T-helper 17 cell (primary cell): ENCODE data around the gene HNMT. TPM values are rescaled to one million over a fixed set of nuclear protein-coding genes. Genes with fewer than 3 reads are reported as not detected.

Experiments
- ATAC-seq: fragments of 150-1000 bp; cut with Tn5 transposase; 2 replicates; pipeline ENCODE4 v1.10.0; 2021; ENCODE audit warnings: mild to moderate bottlenecking, moderate library complexity
- DNase-seq, 3 donors: peaks; one replicate each; pipeline versions ENCODE4 v3.0.0 to v3.0.0-alpha.2; 2020 to 2021
- H3K9me3 ChIP-seq: one replicate; pipeline ENCODE4 v1.7.0; 2013; ENCODE audit warnings: low read length, mild to moderate bottlenecking; ENCODE audit not compliant: control insufficient read depth, poor library complexity, severe bottlenecking
- H3K27ac Mint-ChIP-seq: one replicate; pipeline ENCODE4 v1.8.0; 2022; ENCODE audit warnings: mild to moderate bottlenecking, moderate library complexity, mixed read lengths
- H3K27me3 Mint-ChIP-seq: one replicate; pipeline ENCODE4 v1.8.0; 2022; ENCODE audit warnings: mixed read lengths
- H3K36me3 Mint-ChIP-seq: one replicate; pipeline ENCODE4 v1.8.0; 2022; ENCODE audit warnings: low read depth, mixed read lengths
- H3K4me1 Mint-ChIP-seq: one replicate; pipeline ENCODE4 v1.8.0; 2022; ENCODE audit warnings: mild to moderate bottlenecking, mixed read lengths
- H3K4me3 Mint-ChIP-seq: one replicate; pipeline ENCODE4 v1.8.0; 2022; ENCODE audit warnings: mild to moderate bottlenecking, moderate library complexity, mixed read lengths
- total RNA-seq, 4 donors: library from RNA in 2 of 4; stranded (reverse) in 2 of 4; gene quantifications; one replicate each; pipeline ENCODE4 v1.2.3 and lab custom pipeline; 2022 to 2026

HNMT gene
- total RNA-seq, 2 donors from 2014 or later, result 0.47 to 0.60 TPM

GRCh38 chr2:138013639-138014038 is 49.4 kb downstream of the HNMT start:
- Mint-ChIP-seq H3K27me3 (no peaks in the 10 kb centered on the region), H3K27ac (no peak overlapping the region), H3K36me3 (no peaks in the 10 kb centered on the region), H3K4me1 (no peaks in the 10 kb centered on the region), H3K4me3 (no peak overlapping the region)
- ATAC-seq (no peak), DNase-seq (no peak)
- H3K9me3 ChIP-seq, result no peaks in the 10 kb centered on the region

DNA sequence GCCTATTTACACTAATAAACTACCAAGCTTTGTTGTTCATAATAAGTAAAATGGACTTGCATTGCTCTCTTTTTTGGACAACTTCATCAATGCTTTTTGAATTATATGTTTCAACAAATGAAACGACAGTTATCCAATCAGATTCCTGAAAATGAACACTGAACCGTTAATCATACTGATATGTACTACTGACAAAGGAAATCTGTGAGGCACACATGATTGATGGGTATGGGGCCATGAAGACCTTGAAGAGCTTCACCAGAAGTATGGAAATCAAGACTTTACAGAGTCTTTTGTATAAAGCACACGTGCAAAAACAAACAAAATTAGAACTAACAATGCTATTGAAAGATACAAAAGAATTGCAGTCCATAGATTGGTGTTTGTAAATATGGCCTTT is 51.2 kb downstream of the HNMT start:
- DNase-seq (no peak), ATAC-seq (no peak)
- H3K9me3 ChIP-seq, result no peaks in the 10 kb centered on the region
- H3K36me3 Mint-ChIP-seq, result no peaks in the 10 kb centered on the region
- no peak overlapping the region for H3K27ac Mint-ChIP-seq
- no peak overlapping the region for H3K4me3 Mint-ChIP-seq
- H3K4me1 Mint-ChIP-seq, result no peaks in the 10 kb centered on the region
- no peaks in the 10 kb centered on the region for H3K27me3 Mint-ChIP-seq

GRCh38 chr2:138016351-138017087 is 52.2 kb downstream of the HNMT start:
- Mint-ChIP-seq H3K4me1 (no peaks in the 10 kb centered on the region), H3K4me3 (no peak overlapping the region), H3K27me3 (no peaks in the 10 kb centered on the region), H3K27ac (no peak overlapping the region), H3K36me3 (no peaks in the 10 kb centered on the region)
- ATAC-seq (no peak), DNase-seq (no peak)
- H3K9me3 ChIP-seq, result no peaks in the 10 kb centered on the region

- no peak for ATAC-seq
- H3K4me1 Mint-ChIP-seq, result no peaks in the 10 kb centered on the region
- no peaks in the 10 kb centered on the region for H3K36me3 Mint-ChIP-seq
- H3K27ac Mint-ChIP-seq, result no peak overlapping the region
- DNase-seq, result no peak
- no peaks in the 10 kb centered on the region for H3K9me3 ChIP-seq
- H3K4me3 Mint-ChIP-seq, result no peak overlapping the region
- no peaks in the 10 kb centered on the region for H3K27me3 Mint-ChIP-seq
These were observed 53.6 kb downstream of the HNMT start for GRCh38 chr2:138017824-138018223.

- Mint-ChIP-seq H3K27me3 (no peaks in the 10 kb centered on the region), H3K36me3 (no peaks in the 10 kb centered on the region), H3K27ac (no peak overlapping the region), H3K4me1 (no peaks in the 10 kb centered on the region), H3K4me3 (no peak overlapping the region)
- no peak for DNase-seq
- ATAC-seq, result no peak
- H3K9me3 ChIP-seq, result no peaks in the 10 kb centered on the region
These were observed 54.8 kb downstream of the HNMT start for GRCh38 chr2:138018866-138019688.

DNA sequence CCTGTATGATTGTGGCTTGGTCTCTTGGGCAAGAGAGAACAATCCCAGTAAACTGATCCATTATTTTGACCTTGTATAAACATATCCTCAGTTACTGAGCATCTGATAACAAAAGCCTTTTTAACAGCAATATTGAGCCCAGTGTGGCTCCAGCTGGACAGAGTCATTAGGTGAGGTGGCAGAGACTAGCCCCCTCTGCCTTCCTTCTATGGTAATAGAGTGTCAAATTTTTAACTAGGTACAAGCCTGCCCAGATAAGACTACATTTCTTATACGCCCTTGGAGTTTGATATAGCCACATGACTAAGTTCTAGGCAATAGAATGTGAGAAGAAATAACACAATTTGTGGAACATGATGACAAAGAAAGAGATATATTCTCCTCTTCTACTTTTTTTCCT is 56.2 kb downstream of the HNMT start:
- DNase-seq, result no peak
- no peak overlapping the region for H3K4me3 Mint-ChIP-seq
- no peaks in the 10 kb centered on the region for H3K27me3 Mint-ChIP-seq
- H3K4me1 Mint-ChIP-seq, result no peaks in the 10 kb centered on the region
- H3K36me3 Mint-ChIP-seq, result no peaks in the 10 kb centered on the region
- no peaks in the 10 kb centered on the region for H3K9me3 ChIP-seq
- ATAC-seq, result no peak
- H3K27ac Mint-ChIP-seq, result no peak overlapping the region

- H3K36me3 Mint-ChIP-seq, result no peaks in the 10 kb centered on the region
- H3K9me3 ChIP-seq, result no peaks in the 10 kb centered on the region
- H3K4me3 Mint-ChIP-seq, result no peak overlapping the region
- H3K27me3 Mint-ChIP-seq, result no peaks in the 10 kb centered on the region
- ATAC-seq (no peak), DNase-seq (no peak)
- H3K27ac Mint-ChIP-seq, result no peak overlapping the region
- H3K4me1 Mint-ChIP-seq, result no peaks in the 10 kb centered on the region
These were observed 56.9 kb downstream of the HNMT start for GRCh38 chr2:138021154-138021553.

DNA sequence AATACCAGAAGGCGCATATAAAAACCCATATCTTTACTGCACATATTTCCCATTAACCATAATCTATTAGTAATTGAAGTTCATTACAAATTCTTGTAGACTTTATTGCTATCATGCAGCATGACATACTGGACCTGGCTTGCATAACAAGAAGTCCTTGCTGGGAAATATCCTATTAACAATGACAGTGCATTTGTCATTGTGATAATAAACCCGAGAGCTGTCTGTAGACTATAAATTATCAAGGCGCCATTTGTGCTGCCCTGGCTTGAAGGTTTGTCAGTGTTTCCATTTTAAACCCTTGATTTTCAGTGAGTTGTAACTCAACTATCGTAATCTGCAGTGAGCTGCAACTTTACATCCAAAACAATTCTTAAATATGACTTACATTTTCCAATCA is 59.0 kb downstream of the HNMT start:
- no peaks in the 10 kb centered on the region for H3K4me1 Mint-ChIP-seq
- no peak overlapping the region for H3K27ac Mint-ChIP-seq
- ATAC-seq, result no peak
- no peak overlapping the region for H3K4me3 Mint-ChIP-seq
- H3K27me3 Mint-ChIP-seq, result no peaks in the 10 kb centered on the region
- no peak for DNase-seq
- no peaks in the 10 kb centered on the region for H3K9me3 ChIP-seq
- no peaks in the 10 kb centered on the region for H3K36me3 Mint-ChIP-seq

GRCh38 chr2:138023976-138024375 is 59.7 kb downstream of the HNMT start:
- ATAC-seq, result no peak
- Mint-ChIP-seq H3K27ac (no peak overlapping the region), H3K27me3 (no peaks in the 10 kb centered on the region), H3K36me3 (no peaks in the 10 kb centered on the region), H3K4me3 (no peak overlapping the region), H3K4me1 (no peaks in the 10 kb centered on the region)
- no peaks in the 10 kb centered on the region for H3K9me3 ChIP-seq
- DNase-seq, result no peak

- no peaks in the 10 kb centered on the region for H3K27me3 Mint-ChIP-seq
- H3K27ac Mint-ChIP-seq, result no peak overlapping the region
- H3K4me3 Mint-ChIP-seq, result no peak overlapping the region
- no peak for ATAC-seq
- H3K9me3 ChIP-seq, result no peaks in the 10 kb centered on the region
- H3K4me1 Mint-ChIP-seq, result no peaks in the 10 kb centered on the region
- DNase-seq, result no peak
- no peaks in the 10 kb centered on the region for H3K36me3 Mint-ChIP-seq
These were observed 62.1 kb downstream of the HNMT start for GRCh38 chr2:138026111-138027020.

GRCh38 chr2:138028538-138028937 is 64.3 kb downstream of the HNMT start:
- Mint-ChIP-seq H3K27me3 (no peaks in the 10 kb centered on the region), H3K4me1 (no peaks in the 10 kb centered on the region), H3K4me3 (no peak overlapping the region), H3K36me3 (no peaks in the 10 kb centered on the region), H3K27ac (no peak overlapping the region)
- H3K9me3 ChIP-seq, result no peaks in the 10 kb centered on the region
- DNase-seq, result no peak
- no peak for ATAC-seq

GRCh38 chr2:138029276-138029675 is 65.0 kb downstream of the HNMT start:
- ATAC-seq (no peak), DNase-seq (no peak)
- no peaks in the 10 kb centered on the region for H3K4me1 Mint-ChIP-seq
- H3K27ac Mint-ChIP-seq, result no peak overlapping the region
- no peaks in the 10 kb centered on the region for H3K27me3 Mint-ChIP-seq
- H3K36me3 Mint-ChIP-seq, result no peaks in the 10 kb centered on the region
- H3K4me3 Mint-ChIP-seq, result no peak overlapping the region
- no peaks in the 10 kb centered on the region for H3K9me3 ChIP-seq

DNA sequence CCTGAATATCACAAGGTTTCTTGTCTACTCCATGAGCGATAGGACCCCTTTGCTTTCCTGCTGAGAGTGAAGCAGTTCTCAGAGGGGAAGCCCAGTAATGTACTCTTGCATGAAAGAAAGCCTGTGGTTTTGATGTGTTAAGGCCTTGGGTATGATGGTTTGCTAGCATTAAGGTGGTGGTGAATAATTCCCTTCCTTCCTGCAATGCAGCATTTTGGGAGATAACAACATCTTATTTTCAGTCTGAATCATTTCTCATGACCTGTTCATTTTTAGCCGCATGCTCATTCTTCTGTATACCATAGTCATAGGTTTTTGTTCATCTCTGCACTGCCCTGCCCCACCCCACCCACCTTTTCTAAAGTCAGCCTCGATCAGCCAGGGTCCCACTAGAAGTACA is 66.2 kb downstream of the HNMT start:
- no peak overlapping the region for H3K4me3 Mint-ChIP-seq
- H3K27ac Mint-ChIP-seq, result no peak overlapping the region
- H3K36me3 Mint-ChIP-seq, result no peaks in the 10 kb centered on the region
- H3K27me3 Mint-ChIP-seq, result no peaks in the 10 kb centered on the region
- no peak for ATAC-seq
- no peaks in the 10 kb centered on the region for H3K4me1 Mint-ChIP-seq
- DNase-seq, result no peak
- no peaks in the 10 kb centered on the region for H3K9me3 ChIP-seq
